Astrocyte (in vitro differentiated cells and primary cell): ENCODE data around the gene STX7.

Experiments used
- CTCF ChIP-seq: IDR thresholded peaks from 2 replicates; pipeline ENCODE4 v1.5.1; 2011; ENCODE audit warnings: low read depth, mild to moderate bottlenecking, inconsistent platforms, low read length, moderate library complexity; ENCODE audit not compliant: insufficient read depth
- EZH2 ChIP-seq: IDR thresholded peaks from 2 replicates; pipeline ENCODE4 v1.6.1; 2012; ENCODE audit warnings: mild to moderate bottlenecking, low read length, inconsistent platforms; ENCODE audit not compliant: insufficient read depth

DNA sequence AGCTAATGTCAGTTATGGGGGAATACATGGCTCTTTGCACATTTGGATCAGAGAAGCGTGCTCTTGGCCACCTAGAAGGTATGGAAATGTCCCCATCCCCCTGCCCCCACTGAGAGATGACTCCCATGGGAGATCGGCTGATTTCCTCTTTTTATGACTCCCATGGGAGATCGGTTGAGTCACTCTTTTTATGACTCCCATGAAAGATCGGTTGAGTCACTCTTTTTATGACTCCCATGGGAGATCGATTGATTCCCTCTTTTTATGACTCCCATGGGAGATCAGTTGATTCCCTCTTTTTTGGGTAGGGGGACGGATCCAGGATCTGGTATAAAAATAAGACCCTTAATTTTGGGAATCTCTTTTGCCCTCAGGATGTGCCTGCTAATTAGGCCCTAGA lies 14.9 kb upstream of the STX7 start:
- no peak for TF ChIP-seq CTCF
- no peak for TF ChIP-seq EZH2
